GM19238 (cell line): ENCODE data around the gene AHNAK2.
"Not testable (repeated sequence)": the region's sequence is repeated elsewhere in the genome, so short reads cannot be mapped to it uniquely, and the experiment has no call there.

Experiments
- DNase-seq: peaks from one replicate; pipeline ENCODE4 v3.0.0; 2011; ENCODE audit warnings: low spot score; ENCODE audit not compliant: insufficient read length

The AHNAK2 gene

DNA sequence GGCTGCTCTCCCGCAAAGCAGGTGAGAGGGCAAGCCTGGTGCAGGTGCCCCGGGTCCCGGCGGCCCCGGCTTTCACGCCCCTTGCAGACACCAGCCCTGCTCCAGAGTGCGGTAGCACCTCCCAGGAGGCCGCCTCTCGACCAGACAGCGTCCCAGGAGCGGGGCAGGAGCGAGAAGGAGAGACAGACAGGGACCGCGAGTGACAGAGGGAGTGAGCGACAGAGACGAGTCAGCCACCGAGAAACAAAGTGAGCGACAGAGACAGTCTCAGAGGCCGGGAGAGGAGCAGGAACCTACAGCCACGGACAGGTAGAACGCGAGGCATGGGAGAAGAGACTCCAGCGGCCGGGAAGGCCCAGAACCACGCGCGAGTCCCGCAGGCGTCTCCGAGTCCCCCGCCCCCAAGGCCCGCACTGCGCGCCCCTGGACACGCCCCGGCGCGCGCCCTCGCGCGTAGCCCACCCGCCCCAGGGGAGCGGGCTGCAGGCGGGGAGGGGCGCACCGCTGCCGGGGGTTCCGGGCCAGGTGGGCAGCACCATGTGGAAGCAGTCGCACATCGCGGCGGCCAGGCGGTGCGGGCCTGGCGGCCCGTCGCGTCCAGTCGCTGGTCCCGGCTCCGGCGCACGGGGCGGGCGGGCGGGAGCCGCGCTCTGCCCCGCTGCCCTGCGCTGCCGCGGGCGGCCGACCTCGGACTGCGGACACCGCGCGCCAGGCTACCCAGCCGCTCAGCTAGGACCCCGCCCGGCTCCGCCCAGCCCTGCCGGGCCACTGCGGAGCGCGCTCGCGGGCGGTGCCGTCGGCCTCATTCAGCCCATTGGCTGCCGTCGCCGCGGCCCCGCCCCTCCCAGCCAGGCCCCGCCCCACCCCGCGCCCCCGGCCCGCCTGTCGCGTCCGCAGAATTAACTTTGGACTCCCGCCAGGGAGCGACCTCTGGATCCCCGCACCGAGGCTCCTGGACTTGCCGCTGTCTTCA, at the start of gene AHNAK2:
Gene AHNAK2 (minus strand): TSS at position 694 of the 973 bp plus-strand sequence. CDS start 137 bp downstream, at position 557.
- no peak for DNase-seq

DNA sequence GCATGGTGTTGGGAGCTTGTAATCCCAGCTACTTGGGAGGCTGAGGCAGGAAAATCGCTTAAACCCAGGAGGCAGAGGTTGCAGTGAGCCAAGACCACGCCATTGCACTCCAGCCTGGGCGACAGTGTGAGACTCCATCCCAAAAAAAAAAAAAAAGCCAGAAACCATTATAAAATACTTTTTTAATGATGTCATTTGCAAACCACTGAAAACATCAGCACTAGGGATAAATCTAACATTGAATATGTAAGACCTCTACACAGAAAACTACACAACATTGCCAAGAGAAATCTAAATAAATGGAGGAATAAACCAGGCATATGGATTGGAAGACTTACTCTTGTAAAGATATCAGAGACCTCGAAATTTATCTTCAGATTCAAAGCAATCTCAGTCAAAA, 49.5 kb upstream of the AHNAK2 start:
- DNase-seq: not testable (repeated sequence)

DNA sequence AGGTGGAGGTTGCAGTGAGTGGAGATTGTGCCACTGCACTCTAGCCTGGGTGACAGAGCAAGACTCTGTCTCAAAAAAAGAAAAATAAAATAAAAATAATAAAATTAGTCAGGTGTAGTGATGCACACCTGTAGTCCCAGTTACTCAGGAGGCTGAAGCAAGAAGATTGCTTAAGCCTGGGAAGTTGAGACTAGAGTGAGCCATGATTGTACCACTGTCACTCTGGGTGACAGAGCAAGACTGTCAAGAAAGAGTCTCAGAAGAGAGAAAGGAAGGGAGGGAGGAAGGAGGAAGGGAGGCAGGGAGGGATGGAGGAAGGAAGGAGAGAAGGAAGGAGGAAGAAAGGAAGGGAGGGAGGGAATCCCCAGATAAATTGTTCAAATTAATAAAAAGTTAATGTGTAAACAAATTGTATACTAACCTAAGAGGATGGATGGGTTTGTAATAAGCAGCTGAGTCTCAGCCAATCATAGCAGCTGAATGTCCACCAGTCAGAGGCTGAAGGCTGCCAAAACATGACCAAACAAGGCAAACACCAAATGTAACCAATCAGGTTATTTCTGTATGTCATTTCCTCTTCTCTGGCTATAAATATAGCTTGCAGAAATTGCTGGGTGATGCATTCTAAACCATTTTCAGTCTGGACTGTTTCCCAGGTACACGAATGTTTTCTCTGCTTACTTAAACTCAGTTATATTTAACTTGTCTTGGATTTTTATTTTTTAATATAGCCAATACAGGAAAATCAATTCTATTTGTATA, 48.8 kb upstream of the AHNAK2 start:
- DNase-seq: no peak

DNA sequence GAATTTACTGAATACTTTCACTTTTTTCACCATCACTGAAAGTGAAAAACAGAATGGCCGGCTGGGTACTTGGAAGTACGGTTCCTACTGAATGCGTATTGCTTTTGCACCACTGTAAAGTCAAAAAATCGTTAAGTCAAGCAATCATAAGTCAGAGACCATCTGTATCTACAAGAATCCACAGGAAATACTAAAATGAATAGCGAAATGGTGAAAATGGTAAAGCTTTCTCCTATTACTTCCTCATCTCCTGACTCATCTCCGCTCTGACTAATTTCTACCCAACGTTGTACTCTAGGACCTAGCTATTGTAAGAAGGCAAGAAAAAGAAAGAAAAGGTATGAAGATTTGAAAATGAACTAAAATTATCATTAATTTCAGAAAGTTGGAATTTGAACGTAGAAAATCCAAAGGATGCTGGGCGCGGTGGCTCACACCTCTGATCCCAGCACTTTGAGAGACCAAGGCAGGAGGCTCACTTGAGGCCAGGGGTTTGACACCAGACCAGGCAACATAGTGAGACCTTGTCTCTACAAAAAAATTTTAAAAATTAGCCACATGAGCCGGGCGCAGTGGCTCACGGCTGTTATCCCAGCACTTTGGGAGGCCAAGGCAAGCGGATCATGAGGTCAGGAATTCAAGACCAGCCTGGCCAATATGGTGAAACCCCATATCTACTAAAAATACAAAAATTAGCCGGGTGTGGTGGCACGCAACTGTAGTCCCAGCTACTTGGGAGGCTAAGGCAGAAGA, 48.0 kb upstream of the AHNAK2 start:
- no peak for DNase-seq

DNA sequence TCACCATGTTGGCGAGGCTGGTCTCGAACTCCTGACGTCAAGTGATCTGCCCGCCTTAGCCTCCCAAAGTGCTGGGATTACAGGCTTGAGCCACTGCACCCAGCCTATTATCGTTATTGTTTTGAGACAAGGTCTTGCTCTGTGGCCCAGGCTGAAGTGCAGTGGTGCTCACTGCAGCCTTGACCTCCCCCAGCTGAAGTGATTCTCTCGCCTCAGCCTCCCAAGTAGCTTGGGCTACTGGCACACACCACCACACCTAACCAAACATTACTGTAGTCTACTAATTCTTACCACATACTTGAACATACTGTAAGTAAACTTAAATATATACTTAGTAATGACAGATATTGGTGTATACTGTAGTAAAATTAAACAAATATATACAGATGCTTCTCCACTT, 47.3 kb upstream of the AHNAK2 start:
- DNase-seq: no peak

DNA sequence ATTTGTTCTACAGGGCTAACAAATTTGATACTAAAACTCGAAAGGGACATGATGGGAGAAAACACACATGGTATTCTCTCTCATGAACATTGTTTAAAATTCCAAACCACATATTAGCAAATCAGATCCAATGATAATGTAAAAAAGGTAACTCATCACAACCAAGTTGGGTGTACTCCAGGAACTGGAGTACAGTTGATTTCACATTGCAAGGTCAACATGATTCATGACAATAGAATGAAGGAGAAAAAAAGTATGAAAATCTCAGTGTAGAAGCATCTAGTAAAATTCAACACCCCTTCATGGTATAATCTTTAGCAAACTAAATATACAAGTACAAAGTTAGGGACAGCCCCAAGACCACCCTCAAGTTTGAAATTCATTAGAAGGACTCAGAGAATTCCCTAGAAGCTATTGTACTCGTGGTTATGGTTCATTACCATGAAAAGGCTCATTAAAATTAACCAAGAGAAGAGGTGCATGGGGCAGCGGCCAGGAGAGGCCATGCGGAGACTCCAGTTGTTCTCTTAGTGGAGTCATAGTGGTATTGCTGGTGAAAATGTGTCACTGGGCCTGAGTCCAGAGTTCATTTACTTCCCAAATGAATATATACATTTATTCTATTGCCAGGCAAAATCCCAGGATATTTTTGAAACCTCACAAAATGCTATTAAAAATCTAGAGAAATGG, 45.8 kb upstream of the AHNAK2 start:
- DNase-seq: no peak

DNA sequence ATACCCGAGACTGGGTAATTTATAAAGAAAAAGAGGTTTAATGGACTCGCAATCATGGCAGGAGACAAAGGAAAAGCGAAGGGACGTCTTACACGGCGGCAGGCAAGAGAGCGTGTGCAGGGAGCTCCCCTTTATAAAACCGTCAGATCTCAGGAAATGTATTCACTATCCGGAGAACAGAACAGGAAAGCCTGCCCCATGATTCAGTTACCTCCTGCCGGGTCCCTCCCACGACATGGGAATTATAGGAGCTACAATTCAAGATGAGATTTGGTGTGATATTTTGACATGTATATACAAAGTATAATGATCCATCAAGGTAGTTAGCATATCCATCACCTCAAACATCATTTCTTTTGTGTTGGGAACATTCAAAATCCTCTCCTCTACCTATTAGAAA, 45.0 kb upstream of the AHNAK2 start:
- no peak for DNase-seq

DNA sequence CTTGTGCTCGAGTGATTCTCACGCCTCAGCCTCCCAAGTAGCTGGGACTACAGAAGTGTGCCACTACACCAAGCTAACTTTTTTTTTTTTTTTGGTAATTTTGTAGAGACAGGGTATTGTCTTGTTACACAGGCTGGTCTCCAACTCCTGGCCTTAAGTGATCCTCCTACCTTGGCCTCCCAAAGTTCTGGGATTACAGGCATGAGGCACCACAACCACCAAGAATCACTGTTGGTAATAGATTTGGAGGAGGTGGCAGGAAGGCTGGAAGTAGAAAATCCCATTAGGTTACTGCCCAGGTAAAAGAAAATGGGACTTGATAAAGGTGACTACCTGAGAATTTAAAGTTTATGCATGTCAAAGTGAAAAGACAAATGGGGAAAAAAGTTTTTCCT, 44.1 kb upstream of the AHNAK2 start:
- no peak for DNase-seq

DNA sequence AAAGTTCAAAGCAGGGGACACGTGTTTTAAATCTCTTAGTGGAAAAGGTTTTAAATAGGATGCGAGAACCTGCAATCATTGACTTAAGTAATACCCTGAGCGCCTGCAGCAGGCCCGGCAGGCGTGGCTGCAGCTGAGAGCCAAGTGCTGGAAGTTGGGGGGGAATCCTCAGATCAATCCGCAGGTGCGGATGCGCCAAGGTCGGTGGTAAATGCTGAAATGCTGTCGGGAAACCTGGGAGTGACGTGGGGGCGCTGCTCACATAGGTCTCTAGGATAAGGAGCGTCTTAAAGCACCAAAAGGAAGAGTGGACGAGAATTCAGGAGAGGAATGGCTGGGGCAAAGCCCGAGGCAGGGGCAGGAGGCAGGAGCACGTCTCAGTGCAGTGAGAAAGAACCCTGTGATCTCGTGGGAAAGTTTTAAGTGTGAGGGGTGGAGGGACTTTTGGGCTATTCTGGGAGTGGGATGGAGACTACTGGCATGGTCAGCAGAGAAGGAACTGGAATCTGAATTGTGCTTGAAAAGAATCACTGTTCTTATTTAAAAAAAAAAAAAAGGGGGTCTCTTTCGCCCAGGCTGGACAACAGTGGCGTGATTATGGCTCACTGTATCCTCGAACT, 43.6 kb upstream of the AHNAK2 start:
- no peak for DNase-seq

DNA sequence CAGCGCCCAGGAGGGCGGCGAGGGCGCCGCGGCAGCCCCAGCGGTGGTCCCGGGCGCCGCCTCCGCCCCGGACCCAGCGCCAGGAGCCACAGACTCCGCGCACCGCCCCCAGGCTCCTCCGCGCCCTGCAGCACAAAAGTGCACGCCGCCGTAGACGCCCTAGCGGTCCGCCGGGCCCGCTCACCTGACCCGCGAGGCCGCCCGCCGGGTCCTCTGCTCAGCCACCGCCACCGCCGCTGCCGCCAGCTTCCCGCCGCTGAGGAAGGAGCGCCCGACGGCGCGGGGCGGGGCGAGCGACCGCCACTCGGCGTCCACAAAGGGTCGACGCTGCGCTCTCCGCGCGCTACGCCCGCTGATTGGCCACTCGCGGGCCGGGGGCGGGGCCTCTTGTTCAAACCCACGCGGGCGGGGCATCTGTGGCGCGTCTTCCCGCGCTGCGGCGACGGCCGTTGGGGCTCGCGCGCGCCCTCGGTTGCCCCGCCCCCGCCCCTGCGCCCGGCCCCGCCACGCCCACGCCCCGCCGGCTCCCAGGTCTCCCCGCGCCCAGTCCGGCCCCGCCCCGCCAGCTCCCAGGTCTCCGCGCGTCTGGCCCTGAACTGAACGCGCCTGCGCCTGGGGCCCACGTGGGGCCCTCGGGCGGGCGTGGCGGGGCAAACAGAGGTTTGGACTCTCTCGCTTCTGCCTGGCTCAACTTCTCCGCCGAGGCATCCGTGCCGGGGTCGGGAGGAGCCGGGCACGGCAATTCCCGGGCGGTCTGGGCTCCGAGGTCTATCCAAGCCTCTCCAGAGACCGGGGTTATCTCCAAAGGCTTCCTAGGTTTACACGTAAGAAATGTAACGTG, 42.9 kb upstream of the AHNAK2 start, which contains the start of gene CDCA4:
Gene CDCA4 (minus strand): TSS at position 269 of the 841 bp plus-strand sequence. CDS start 9,154 bp downstream, outside the sequence.
- DNase-seq: peak; percentile 99

DNA sequence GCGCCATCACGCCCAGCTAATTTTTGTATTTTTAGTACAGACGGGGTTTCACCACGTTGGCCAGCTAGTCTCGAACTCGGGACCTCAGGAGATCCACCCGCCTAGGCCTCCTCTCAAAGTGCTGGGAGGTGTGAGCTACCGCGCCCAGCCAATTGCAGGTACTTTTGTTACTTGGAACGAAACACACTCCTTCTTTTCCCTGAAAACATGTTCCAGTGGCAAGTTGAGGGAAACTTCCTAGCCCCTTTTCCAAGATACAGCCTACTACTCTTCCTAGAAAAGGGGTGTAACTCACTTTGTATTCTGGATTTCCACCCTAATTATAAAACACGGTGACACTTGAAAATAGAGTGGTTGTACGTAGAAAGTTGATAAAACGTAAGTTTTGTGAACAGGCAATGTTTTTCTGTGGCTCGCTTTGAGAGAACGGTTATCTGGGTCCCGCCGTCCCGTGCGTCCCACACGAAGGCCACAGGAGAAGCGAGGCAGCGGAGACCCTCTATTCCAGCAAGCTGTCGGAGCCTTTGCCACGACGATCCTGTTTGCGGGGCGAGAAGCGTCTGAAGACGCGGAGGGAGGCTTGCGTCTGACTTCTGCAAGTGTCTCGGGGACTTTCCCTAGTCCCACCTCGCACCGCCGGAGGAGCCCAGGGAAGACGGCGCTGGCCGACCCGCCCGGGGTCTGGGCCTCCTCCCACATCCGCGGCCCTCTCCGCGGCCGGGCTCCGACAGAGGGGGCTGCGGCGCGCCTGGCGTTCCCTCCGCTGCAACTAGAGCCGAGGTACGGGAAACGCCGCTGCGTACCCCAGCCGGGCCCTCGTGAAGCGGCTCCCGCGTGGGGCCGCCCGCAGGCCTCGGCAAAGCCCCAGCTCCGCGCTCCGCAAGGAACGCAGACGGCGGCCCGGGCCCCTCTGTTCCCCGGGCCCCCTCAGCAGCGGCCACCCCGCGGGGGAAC, 42.0 kb upstream of the AHNAK2 start:
- DNase-seq: peak; percentile 39

DNA sequence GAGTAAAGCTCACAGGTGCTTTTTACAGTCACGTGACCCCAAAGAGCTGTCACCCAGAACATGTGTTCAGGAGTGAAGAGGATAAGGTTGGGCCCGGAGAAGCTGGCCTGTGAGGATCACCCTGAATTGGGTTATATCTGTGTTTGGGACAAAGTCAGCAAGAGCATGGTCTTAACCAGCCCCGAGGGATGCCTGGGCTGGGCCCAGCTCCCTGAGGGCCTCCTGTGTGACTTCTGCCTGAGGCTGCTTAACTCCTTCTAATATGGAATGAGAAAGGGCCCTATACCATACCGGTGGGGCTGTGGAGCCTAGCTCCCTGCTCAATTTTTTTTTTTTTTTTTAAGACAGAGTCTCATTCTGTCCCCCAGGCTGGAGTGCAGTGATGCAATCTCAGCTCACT, 40.2 kb upstream of the AHNAK2 start:
- DNase-seq: no peak

DNA sequence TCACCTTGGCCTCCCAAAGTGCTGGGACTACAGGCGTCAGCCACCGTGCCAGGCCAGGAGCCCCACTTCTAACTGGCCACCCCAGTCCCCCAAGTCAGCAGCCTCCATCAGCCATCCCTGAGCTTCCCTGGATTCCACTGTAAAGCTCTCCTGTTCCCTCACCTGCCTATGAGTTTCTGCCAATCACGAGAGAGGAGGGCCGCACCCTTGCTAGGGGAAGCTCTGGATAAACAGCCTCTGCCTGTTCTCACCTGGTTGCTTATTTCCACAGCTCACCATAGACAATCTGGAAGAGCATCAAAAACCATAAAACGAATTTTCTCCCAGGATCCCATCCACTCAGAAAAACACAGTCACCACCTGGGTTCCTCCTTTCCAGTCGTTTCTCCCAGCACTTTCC, 37.7 kb upstream of the AHNAK2 start:
- DNase-seq: no peak

DNA sequence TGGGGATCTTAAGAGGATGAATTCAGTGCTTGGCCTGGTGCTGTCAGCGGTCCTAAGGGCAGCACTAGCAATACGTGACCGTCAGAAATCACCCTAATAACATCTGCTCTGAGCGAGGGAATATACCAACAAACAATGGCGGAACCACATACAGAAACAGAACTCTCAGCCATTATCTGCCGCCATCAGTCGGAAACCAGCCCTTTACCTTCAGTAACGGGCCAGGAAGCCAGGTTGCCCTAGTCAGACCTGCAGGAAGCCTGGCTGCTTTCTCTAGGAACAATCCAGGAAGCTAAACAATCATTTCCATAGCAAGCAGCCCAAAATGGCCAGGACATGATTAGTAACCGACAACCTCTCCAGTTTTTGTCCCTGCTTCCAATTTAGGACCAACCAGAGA, 37.1 kb upstream of the AHNAK2 start:
- DNase-seq: no peak

DNA sequence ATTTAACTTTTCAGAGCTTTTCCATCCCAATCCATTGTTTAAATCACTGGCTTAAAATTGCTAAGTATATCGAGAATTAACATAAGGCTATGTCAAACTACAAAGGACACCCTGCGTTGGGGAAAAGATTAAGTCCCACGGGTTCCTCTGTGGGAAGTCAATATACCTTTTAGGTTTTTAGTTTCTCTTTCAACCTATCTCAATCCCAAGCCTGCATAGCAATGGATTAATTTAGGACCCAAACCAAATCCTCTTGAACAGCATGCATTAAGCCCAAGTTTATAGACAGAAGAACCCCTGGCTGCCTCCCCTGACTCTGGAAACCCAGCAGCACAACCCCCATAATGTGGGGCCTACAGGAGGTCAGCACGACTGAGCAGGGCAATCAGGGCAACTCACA, 36.5 kb upstream of the AHNAK2 start:
- no peak for DNase-seq

DNA sequence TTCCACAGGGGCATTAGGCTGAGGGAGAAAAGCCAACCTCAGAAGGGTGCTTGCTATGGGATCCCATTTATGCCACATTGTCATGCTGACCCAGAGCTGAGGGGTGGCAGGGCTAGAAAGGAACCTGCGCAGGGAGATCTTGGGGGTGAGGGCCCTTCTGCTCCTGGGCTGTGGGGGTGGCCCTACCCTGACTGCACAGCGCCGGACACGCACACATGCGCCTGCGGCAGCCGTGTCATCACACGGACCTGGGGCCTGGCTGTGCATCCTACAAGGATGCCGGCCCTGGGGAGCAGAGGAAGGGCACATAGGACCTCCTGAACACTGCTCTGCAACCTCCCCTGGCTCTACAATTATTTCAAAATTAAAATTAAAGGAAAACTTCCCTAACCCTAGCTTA, 35.9 kb upstream of the AHNAK2 start:
- DNase-seq: no peak

DNA sequence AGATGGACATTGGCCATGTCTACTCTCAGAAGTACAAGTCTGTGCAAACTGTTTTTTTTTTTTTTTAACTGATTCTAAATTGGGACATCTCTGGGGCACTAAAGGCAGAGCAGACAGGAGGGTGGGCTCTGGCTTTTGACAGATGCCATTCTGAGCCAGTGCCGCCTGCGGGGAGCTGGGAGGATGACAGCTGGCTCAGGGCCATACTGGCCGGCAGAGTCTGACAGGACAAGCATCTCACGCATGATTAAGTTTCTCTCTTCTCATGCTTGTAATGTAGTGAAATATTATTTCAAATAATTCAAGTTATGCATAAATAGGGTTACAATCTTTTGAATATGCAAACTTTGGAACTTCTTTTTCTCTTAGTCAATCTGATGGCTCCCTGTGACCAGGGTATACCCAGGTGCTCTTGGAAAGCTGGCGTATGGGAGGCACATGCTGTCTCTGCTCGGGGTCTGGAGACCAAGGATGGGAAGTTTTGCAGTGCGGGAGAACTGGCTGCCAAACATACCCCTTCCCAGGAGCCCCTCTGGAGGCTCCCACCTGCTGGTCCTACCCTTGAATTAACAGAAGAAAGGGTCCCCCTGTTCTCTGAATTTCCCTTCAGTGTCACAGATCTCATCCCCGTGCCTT, 35.1 kb upstream of the AHNAK2 start:
- no peak for DNase-seq
